ENCODE results near the gene PERM1. TPM values are rescaled to one million over a fixed set of nuclear protein-coding genes. Genes with fewer than 3 reads are reported as not detected.

The PERM1 gene
- total RNA-seq, 1 experiment from 2014 or later: not detected

GRCh38 chr1:961132-961669 lies 20.7 kb downstream of the PERM1 start (continued):
- TF ChIP-seq ZNF423 (CRISPR knock-in tag; IDR thresholded peaks at IDR 0.05): no peak
- TF ChIP-seq ZNF232 (CRISPR knock-in tag; IDR thresholded peaks at IDR 0.05): no peak
- TF ChIP-seq ZNF416 (CRISPR knock-in tag; IDR thresholded peaks at IDR 0.05): no peak
- no peak for TF ChIP-seq FOXJ3 (CRISPR knock-in tag; IDR thresholded peaks at IDR 0.05; ENCODE audit: borderline replicate concordance)
- TF ChIP-seq, protein P1, sequence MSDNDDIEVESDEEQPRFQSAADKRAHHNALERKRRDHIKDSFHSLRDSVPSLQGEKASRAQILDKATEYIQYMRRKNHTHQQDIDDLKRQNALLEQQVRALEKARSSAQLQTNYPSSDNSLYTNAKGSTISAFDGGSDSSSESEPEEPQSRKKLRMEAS (CRISPR knock-in tag; IDR thresholded peaks at IDR 0.05): peak; percentile 88
- TF ChIP-seq MXD4 (CRISPR knock-in tag; IDR thresholded peaks at IDR 0.05; ENCODE audit: borderline replicate concordance): no peak
- no peak for TF ChIP-seq ZBTB21 (CRISPR knock-in tag; IDR thresholded peaks at IDR 0.05; ENCODE audit: borderline replicate concordance)
- TF ChIP-seq TCF7 (CRISPR knock-in tag; IDR thresholded peaks at IDR 0.05; ENCODE audit: low read depth): no peak
- TF ChIP-seq ZNF263 (CRISPR knock-in tag; IDR thresholded peaks at IDR 0.05; ENCODE audit: low read depth): no peak
- no peak for TF ChIP-seq PREB (CRISPR knock-in tag; IDR thresholded peaks at IDR 0.05; ENCODE audit: borderline replicate concordance)
- TF ChIP-seq, protein P2, sequence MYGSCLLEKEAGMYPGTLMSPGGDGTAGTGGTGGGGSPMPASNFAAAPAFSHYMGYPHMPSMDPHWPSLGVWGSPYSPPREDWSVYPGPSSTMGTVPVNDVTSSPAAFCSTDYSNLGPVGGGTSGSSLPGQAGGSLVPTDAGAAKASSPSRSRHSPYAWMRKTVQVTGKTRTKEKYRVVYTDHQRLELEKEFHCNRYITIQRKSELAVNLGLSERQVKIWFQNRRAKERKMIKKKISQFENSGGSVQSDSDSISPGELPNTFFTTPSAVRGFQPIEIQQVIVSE (CRISPR knock-in tag; IDR thresholded peaks at IDR 0.05; ENCODE audit: borderline replicate concordance): no peak
- no peak for TF ChIP-seq AFF4 (CRISPR knock-in tag; IDR thresholded peaks at IDR 0.05; ENCODE audit: borderline replicate concordance)
- TF ChIP-seq AR (CRISPR knock-in tag; IDR thresholded peaks at IDR 0.05): no peak
- no peak for TF ChIP-seq SMAD3 (CRISPR knock-in tag; IDR thresholded peaks at IDR 0.05; ENCODE audit: borderline replicate concordance)
- peak; percentile 69; the same call in 1 of the 2 replicates for TF ChIP-seq ZNF219 (CRISPR knock-in tag; IDR thresholded peaks at IDR 0.05; ENCODE audit: borderline replicate concordance)
- TF ChIP-seq ZNF138 (CRISPR knock-in tag; conservative IDR thresholded peaks at IDR 0.05): no peak
- no peak for TF ChIP-seq ZBTB43 (CRISPR knock-in tag; IDR thresholded peaks at IDR 0.05)
- no peak for TF ChIP-seq OVOL2 (CRISPR knock-in tag; IDR thresholded peaks at IDR 0.05; ENCODE audit: borderline replicate concordance)
- no peak for TF ChIP-seq KAT7 (CRISPR knock-in tag; IDR thresholded peaks at IDR 0.05; ENCODE audit: borderline replicate concordance)
- TF ChIP-seq, protein P3, sequence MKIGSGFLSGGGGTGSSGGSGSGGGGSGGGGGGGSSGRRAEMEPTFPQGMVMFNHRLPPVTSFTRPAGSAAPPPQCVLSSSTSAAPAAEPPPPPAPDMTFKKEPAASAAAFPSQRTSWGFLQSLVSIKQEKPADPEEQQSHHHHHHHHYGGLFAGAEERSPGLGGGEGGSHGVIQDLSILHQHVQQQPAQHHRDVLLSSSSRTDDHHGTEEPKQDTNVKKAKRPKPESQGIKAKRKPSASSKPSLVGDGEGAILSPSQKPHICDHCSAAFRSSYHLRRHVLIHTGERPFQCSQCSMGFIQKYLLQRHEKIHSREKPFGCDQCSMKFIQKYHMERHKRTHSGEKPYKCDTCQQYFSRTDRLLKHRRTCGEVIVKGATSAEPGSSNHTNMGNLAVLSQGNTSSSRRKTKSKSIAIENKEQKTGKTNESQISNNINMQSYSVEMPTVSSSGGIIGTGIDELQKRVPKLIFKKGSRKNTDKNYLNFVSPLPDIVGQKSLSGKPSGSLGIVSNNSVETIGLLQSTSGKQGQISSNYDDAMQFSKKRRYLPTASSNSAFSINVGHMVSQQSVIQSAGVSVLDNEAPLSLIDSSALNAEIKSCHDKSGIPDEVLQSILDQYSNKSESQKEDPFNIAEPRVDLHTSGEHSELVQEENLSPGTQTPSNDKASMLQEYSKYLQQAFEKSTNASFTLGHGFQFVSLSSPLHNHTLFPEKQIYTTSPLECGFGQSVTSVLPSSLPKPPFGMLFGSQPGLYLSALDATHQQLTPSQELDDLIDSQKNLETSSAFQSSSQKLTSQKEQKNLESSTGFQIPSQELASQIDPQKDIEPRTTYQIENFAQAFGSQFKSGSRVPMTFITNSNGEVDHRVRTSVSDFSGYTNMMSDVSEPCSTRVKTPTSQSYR (CRISPR knock-in tag; IDR thresholded peaks at IDR 0.05): no peak
- TF ChIP-seq SMAD4 (CRISPR knock-in tag; IDR thresholded peaks at IDR 0.05): peak; percentile 40; the same call in 1 of the 2 replicates
- TF ChIP-seq NFATC4 (CRISPR knock-in tag; IDR thresholded peaks at IDR 0.05): no peak
- no peak for TF ChIP-seq EMX1 (CRISPR knock-in tag; IDR thresholded peaks at IDR 0.05)
- 0 out of 2 replicates have a peak, but pooled peaks have one; percentile 24 for TF ChIP-seq NFE2L1 (CRISPR knock-in tag; IDR thresholded peaks at IDR 0.05)
- 0 out of 2 replicates have a peak, but pooled peaks have one; percentile 70 for TF ChIP-seq TEAD4 (CRISPR knock-in tag; IDR thresholded peaks at IDR 0.05)
- TF ChIP-seq ZNF396 (CRISPR knock-in tag; IDR thresholded peaks at IDR 0.05; ENCODE audit: borderline replicate concordance): no peak

Measured in WTC11 (cell line).